NCI-H1105 (cell line): ENCODE data around the gene ACOD1.
"Not testable (repeated sequence)": the region's sequence is repeated elsewhere in the genome, so short reads cannot be mapped to it uniquely, and the experiment has no call there.

Source experiments
- DNase-seq: peaks from one replicate; lab custom pipeline; 2025; lab: John Stamatoyannopoulos, UW

Gene ACOD1

GRCh38 chr13:76948149-76948548 lies at the start of gene ACOD1:
Gene ACOD1, plus strand, starts transcription at chr13:76948511. Its CDS starts 48 bp downstream, at chr13:76948559.
- no peak for DNase-seq

DNA sequence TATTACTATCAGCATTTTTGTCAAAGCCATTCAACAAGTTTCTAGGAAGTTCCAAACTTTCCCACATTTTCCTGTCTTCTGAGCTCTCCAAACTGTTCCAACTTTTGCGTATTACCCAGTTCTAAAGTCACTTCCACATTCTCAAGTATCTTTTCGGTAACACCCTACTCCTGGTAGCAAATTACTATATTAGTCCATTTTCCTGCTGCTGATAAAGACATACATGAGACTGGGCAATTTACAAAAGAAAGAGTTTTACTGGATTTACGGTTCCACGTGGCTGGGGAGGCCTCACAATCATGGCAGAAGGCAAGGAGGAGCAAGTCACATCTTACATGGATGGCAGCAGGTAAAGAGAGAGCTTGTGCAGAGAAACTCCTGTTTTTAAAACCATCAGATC lies 49.2 kb upstream of the ACOD1 start:
- DNase-seq, result not testable (repeated sequence)

DNA sequence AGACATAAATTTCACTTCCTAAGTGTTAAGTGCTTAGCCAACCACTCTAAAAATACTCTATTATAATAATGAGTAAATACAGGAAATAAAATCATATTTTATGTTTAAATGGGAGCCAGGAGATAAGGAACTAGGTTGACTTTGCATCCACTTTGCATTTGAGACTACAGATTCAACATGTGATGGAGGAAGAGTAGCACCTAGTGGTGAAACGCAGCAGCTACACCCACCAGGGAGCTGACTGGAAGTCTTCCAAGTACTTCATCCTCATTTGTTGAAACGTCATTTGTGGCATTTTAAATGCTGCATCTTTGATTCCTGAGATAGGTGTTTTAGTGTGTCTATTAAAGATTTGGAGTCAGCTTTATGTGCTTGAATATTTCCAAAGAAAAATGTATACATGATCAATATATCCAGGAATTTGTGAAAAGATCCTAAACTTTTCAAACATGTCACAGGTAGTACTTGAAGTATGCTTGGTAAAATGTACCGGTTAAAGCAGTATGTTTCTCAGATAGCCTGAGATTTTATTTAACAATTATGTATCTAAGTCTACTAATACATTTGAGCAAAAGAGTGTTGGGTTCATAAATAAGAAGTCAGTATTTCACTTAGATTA lies 44.7 kb upstream of the ACOD1 start:
- DNase-seq, result peak; percentile 26

DNA sequence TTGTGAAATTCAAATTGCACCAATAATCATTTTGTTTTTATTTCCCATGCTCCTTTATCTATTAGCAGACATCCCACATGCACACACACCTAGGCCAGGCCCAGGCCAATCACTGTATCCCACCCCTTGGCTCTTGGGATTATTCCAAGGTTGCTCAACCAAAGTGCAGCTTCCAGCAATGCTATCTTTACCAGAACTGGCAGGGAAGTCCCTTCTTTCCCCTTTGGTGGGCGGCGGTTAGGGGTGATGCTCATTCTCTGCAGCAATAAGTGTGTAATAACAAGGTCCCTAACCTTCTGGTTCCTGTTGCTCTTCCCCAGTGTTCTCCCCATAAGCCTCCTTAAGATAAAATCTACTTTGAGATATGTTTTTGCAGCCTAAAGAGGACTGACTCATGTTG lies 43.8 kb upstream of the ACOD1 start:
- DNase-seq, result no peak

- DNase-seq, result no peak
Observed at GRCh38 chr13:76912476-76912875, 35.8 kb upstream of the ACOD1 start.

DNA sequence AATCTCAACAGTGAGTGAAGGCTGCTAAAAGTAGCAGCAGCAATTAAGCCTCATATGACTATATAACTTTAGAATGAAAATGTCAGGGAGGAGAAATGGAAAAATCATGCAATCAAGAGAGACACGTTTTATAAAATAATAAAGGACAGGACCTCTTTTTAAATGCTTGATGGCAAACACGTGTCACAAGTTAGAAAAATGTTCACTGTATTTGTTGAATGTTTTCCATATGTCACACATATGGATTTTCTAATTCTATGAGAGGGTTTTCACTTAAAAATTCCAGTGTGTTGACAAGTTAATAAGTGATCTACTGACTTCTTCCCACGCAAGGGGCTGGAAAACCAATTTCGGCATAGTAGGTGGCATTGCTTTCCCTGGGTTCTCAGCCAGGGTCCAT lies 34.4 kb upstream of the ACOD1 start:
- no peak for DNase-seq

DNA sequence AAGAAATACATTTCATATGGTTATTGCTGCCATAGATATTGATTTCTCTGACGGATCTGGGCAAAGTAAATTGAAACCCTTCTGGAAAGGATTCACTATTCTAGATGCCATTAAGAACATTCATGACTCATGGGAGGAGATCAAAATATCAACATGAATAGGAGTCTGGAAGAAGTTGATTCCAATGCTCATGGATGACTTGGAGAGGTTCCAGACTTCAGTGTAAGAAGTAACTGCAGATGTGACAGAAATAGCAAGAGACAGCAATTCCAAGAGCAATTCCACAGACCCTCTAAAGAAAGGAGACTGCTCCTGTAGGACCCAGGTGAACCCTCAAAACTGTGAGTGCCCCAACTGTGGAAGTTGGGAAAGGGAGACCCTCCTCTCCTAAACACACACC lies 31.2 kb upstream of the ACOD1 start:
- no peak for DNase-seq

DNA sequence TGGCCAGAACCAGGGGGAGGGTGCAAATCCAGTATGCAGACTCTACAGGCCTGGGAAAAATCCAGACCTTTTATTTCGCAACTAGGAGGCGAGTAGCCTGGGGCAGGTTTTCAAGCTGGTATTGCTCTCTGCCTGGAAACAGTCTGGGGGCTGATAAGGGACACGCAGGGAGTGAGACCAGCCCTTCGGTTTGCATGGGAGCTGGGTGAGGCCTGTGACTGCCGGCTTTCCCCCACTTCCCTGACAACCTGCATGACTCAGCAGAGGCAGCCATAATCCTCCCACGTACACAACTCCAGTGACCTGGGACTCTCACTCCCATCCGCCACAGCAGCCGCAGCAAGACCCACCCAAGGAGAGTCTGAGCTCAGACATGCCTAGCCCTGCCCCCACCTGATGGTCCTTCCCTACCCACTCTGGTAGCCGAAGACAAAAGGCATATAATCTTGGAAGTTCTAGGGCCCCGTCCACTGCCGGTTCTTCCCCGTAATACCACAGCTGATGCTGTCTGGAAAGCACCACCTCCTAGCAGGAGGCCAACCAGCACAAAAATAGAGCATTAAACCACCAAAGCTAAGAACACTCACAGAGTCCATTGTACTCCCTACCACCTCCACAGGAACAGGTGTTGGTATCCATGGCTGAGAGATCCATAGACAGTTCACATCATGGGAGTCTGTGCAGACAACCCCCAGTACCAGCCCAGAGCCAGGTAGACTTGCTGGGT lies 30.4 kb upstream of the ACOD1 start:
- DNase-seq, result not testable (repeated sequence)

DNA sequence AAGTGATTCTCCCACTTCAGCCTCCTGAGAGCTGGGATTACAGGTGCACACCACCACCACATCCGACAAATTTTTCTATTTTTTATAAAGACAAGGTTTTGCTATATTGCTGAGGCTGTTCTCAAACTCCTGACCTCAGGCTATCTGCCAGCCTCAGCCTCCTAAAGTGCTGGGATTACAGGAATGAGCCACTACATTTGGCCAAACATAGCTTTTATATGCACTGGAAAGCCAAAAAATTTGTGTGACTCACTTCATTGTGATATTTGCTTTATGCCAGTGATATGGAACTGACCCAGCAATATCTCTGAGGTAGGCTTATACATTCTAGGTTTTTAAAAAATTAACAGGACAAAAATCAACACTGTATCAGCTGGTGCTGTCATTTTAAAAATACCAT lies 26.8 kb upstream of the ACOD1 start:
- no peak for DNase-seq

DNA sequence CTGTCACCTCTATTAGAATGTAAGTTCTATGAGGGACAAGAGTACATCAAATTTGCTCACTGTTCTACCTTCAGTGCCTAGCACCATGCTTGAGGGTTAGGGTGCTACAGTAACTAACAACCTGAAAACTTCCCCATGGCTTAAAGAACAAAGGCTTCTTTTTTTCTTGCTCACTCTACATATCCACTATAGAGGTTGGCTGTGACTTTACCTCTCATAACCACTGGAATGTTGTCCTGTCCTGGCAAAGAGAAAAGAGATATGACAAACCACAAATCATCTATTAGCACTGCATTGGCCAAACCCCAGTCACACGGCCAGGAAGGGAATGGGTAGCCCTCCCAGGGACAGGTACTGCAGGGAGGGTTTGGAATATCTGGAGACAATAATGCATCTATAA lies 23.2 kb upstream of the ACOD1 start:
- no peak for DNase-seq

GRCh38 chr13:76927955-76928354 lies 20.4 kb upstream of the ACOD1 start:
- DNase-seq, result no peak

DNA sequence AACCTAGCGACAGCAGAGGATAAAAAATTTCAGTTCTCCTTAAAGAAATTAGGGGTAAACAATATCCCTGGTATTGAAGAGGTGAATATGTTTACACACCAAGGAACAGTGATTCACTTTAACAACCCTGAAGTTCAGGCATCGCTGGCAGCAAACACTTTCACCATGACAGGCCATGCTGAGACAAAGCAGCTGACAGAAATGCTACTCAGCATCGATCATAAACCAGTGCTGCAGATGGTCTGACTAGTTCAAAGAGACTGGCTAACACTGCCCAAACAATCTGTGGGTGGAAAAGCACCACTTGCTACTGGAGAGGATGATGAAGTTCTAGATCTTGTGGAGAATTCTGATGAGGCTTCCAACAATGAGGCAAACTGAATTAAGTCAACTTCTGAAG lies 19.9 kb upstream of the ACOD1 start:
- DNase-seq, result no peak

DNA sequence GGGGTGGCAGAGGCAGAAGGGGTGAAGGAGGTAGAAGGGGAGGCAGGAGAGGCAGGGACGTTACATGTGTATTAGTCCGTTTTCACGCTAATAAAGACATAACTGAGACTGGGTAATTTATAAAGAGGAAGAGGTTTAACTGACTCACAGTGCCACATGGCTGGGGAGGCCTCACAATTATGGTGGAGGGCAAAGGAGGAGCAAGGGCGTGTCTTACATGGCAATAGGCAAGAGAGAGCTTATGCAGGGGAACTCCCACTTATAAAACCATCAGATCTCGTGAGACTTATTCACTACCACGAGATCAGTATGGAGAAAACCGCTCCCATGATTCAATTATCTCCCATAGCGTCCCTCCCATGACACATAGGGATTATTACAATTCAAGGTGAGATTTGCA lies 19.0 kb upstream of the ACOD1 start:
- no peak for DNase-seq

DNA sequence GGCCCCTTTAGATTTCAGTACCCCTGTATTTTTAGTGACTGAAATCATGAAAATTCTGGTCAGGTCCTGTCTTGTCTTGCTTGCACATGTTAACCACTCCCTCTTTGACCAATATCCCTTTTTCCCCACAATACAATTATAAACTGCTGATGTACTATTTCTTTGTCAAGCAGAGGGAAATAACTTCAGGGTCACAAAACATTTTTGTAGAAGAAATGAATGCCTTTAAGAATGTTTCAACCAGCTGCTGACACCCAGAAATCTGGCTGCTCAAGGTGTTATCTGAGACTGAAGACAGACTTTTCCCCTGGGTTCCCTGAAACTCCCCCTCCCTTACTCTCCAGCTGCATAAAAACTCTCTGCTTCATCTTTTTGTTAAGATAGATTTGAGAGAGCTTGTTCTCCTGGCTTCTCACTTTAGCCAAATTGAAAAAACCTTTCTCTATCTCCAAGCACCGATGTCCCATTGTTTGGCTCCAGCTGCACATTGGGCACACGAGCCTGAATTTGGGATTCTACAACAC lies 18.4 kb upstream of the ACOD1 start:
- no peak for DNase-seq

GRCh38 chr13:76932076-76932475 lies 16.2 kb upstream of the ACOD1 start:
- DNase-seq, result no peak

DNA sequence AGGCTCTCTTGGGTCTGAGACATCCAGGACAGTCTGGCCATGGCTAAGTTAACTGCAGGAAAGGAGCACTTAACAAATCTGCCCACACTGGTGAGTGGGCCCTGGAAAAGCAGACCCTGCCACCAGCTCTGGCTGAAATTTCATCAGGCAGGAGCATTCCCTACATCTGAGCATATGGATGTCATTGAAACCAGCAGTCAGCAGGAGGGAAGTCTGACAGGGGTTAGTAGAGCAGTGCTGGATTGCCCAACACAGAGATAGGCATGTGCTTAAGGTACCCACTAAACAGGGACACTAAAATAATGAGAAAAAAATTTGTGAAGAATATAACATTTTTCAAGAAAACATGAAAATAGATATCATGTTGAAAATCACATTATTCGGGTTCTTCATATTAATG lies 13.6 kb upstream of the ACOD1 start:
- DNase-seq, result no peak

DNA sequence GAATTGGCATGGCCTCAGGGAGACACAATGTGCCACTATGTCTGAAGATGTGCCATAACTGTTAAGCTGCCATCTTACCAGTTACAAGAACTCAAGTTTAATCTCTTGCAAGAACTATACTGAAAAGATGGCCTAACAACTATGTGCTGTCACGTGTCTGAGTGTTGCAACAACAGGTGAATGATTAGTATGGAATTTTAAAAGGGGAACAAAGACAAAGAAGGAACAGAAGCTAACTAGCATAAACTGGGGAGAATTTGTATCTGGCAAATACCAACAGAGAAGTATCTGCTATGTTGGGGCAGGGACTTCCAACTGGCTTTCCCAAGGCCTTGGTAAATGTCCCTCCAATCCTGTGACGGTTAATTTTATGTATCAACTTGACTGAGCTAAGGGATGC lies 11.5 kb upstream of the ACOD1 start:
- DNase-seq, result no peak

DNA sequence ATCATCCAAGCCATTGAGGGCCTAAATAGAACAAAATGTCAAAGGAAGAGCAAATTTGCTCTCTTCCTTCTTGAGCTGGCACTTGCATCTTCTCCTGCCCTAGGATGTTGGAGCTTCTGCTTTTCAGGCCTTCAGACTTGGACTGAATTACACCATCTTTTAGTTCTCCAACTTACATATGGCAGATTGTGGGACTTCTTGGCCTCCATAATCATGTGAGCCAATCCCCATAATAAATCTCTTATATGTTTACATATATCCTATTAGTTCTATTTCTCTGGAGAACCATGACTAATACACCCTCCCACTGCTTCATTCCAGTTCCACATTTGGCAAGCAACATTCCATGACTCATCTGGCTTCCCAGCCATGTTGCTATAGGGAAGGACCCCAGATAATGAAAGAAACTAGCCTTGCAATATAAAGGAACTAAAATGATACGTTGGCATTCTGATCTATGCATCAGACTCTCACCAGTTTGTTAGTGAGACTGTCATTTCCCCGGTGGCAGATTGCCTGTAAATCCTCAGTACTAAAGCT lies 11.0 kb upstream of the ACOD1 start:
- DNase-seq, result no peak

GRCh38 chr13:76939215-76939614 lies 9.1 kb upstream of the ACOD1 start:
- no peak for DNase-seq

GRCh38 chr13:76942363-76942762 lies 5.9 kb upstream of the ACOD1 start:
- no peak for DNase-seq

DNA sequence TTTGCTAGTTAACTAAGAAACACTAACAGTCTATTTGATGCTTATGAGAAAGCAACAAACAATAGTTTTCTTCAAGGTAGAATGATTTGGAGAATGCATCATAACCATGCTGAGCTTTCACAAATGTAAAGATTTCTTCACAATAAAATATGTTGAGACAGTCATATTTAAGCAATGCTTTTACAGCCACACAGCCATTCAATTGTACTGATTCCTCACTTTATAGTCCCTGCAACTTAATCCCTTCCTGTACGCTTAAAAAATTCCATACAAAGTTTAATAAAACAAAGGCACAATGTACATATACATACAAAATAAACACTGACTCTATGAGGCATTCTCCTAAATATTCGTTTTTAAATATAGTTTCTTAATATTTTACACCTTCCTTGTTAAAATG lies 4.7 kb upstream of the ACOD1 start:
- no peak for DNase-seq

DNA sequence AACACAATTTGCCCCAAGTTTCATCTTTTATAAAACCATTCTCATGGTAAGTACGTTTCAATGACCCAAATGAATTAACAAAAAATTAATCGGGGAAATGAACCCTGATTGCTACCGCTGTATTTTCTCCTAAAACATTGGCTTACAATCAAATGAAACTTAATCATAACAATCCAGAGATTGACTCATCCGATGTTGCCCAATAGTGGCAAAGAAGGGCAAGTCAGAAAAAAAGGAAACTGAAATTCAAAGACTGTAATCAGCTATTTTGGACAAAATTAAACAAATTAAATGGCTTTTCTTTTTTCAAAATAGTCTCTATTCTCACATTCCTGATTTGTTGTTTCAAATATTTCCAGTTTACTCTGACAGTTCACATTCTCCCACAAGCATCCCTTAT lies 3.9 kb upstream of the ACOD1 start:
- DNase-seq, result no peak

GRCh38 chr13:76950101-76950500 lies 1.8 kb downstream of the ACOD1 start:
- DNase-seq, result no peak

GRCh38 chr13:76953968-76954367 lies 5.7 kb downstream of the ACOD1 start:
- no peak for DNase-seq
